Stimulated activated naive CD8-positive, alpha-beta T cell treated with anti-CD3 and anti-CD28 coated beads, Interleukin-15, amount 100 ng/mL, for 72 hours (primary cell): ENCODE measurements around the gene FCAMR.

Experiments
- ATAC-seq: fragments of 150-1000 bp; cut with Tn5 transposase; 2 replicates; pipeline ENCODE4 v1.10.0; 2021; ENCODE audit warnings: mild to moderate bottlenecking, moderate library complexity
- DNase-seq, 2 donors: peaks; one replicate each; pipeline ENCODE4 v3.0.0; 2021 to 2022
- H3K27ac Mint-ChIP-seq, 2 donors: one replicate each; pipeline ENCODE4 v1.8.0; 2022; ENCODE audit warnings: mild to moderate bottlenecking in 2 of 2, mixed read lengths in 2 of 2, moderate library complexity in 2 of 2
- H3K27me3 Mint-ChIP-seq: one replicate; pipeline ENCODE4 v1.8.0; 2022; ENCODE audit warnings: mixed read lengths
- H3K4me1 Mint-ChIP-seq: one replicate; pipeline ENCODE4 v1.8.0; 2022; ENCODE audit warnings: mild to moderate bottlenecking, mixed read lengths
- H3K4me3 Mint-ChIP-seq, 2 donors: one replicate each; pipeline ENCODE4 v1.8.0; 2022; ENCODE audit warnings: mild to moderate bottlenecking in 2 of 2, mixed read lengths in 2 of 2, moderate library complexity in 1 of 2
- H3K9me3 Mint-ChIP-seq, 2 donors: one replicate each; pipeline ENCODE4 v1.8.0; 2022; ENCODE audit warnings: mixed read lengths in 2 of 2

The FCAMR gene

DNA sequence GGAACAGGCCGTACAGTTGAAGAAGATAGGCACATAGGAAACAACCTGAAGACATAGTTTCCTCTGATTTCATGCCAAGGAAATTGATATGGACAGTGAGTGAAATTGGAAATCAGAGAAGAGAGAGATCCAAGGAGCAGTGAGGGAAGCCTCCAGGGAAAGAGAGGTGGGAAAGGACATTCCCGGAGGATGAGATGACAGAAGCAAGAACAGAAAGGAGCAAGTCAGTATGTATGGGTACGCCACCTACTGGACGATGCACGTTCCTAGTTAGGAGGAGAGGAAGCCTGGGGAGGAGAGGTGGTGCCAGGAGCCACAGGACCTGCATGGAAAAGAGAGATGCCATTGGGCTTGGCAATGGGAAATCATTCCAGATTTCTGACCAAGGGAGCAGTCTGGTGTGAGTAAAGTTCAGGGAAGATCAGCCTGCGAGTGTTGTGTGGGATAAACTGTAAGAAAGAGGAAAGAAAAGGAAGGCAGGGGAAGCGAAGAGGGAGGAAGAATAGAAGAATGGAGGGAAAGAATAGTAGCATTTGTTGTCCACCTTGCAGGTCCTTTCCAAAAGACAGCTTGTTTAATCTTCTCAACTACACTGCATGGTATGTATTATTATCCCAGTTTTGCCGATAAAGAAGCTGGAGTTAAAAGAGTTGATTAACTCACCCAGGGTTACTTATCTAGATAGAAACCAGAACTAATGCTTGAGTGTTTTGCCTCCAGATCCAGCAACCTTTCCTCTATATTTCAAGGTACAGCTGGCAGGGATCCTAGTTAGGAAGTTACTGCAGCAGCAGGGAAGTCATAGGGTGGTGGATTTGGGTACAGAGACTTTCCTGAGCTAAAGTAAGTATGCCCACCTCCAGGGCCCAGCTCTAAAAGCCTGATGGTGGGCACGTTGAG, 34.9 kb upstream of the FCAMR start:
- no peaks in the 10 kb centered on the region for H3K4me1 Mint-ChIP-seq
- ATAC-seq (peak; percentile 60), DNase-seq (peak; percentile 9 to 20)
- H3K27ac Mint-ChIP-seq = no peak overlapping the region
- H3K27me3 Mint-ChIP-seq = no peaks in the 10 kb centered on the region
- H3K4me3 Mint-ChIP-seq = no peak overlapping the region
- no peaks in the 10 kb centered on the region for H3K9me3 Mint-ChIP-seq

GRCh38 chr1:207003210-207003609, 33.0 kb upstream of the FCAMR start:
- Mint-ChIP-seq H3K4me1 (no peaks in the 10 kb centered on the region), H3K27ac (no peak overlapping the region), H3K27me3 (no peaks in the 10 kb centered on the region), H3K4me3 (no peak overlapping the region), H3K9me3 (no peaks in the 10 kb centered on the region)
- DNase-seq = no peak
- no peak for ATAC-seq

DNA sequence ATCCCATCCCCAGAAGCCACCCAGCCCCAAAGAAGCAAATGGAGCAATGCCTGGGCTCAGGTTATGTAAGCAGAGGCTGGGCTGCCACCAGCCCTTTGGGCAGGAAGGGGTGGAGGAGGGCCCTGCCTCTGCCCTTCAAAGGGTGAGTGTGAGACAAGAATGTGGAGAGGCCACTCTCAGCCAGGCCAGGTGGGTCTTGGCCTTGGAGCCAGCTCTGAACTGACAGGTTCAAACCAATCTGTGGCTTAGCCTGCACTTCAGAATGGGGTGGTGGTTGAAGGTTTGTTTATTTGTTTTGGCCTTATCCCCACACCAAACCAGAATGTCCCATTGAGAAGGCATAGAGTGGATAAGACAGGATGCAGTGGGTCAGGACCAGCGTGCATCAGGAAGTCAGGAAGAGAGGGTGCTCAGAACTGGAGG, 32.5 kb upstream of the FCAMR start:
- no peaks in the 10 kb centered on the region for H3K27me3 Mint-ChIP-seq
- ATAC-seq (no peak), DNase-seq (no peak)
- no peaks in the 10 kb centered on the region for H3K9me3 Mint-ChIP-seq
- H3K4me3 Mint-ChIP-seq = no peak overlapping the region
- no peak overlapping the region for H3K27ac Mint-ChIP-seq
- H3K4me1 Mint-ChIP-seq = no peaks in the 10 kb centered on the region

DNA sequence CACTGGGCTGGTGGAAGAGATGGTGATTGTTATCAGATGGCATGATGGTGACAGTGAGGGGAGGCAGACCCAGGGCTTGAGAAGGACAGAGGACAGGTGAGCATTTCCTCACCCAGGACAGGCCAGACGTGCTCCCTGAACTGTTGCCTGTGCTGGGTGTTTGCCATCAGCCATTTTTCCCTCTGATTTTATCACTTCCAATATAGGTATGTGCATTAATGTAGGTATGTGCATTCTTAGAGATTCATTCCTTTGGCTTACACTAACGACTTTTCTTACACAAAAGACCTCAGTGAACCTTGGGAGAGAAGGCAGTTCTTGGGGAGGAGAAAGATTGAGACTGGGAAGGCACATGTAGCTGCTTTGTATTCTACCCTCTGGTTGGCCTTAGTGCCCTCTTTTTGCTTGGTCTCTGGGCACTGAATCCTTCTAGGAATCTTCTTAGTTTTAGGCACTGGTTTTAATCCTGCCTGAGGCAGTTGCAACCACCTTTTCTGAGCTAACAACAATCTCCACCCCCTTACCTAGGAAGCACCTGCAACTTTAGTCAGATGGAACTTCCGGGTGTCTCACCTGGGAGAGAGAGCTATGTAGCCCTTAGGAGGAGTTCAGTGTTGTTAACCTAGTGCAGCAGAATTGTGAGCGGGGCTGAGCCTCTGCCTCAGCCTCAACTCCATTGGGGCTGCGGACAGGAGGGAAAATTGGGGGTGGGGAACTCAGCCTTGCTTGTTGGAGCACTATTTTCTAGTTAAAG, 31.4 kb upstream of the FCAMR start:
- Mint-ChIP-seq H3K27ac (no peak overlapping the region), H3K4me1 (no peaks in the 10 kb centered on the region), H3K4me3 (no peak overlapping the region), H3K27me3 (no peaks in the 10 kb centered on the region), H3K9me3 (no peaks in the 10 kb centered on the region)
- no peak for DNase-seq
- ATAC-seq = no peak

- H3K27me3 Mint-ChIP-seq = no peaks in the 10 kb centered on the region
- no peaks in the 10 kb centered on the region for H3K4me1 Mint-ChIP-seq
- no peak overlapping the region for H3K4me3 Mint-ChIP-seq
- no peaks in the 10 kb centered on the region for H3K9me3 Mint-ChIP-seq
- no peak for ATAC-seq
- DNase-seq = no peak
- H3K27ac Mint-ChIP-seq = no peak overlapping the region
Observed at GRCh38 chr1:207000651-207001291, 30.5 kb upstream of the FCAMR start.

GRCh38 chr1:206998816-206999215, 28.6 kb upstream of the FCAMR start:
- Mint-ChIP-seq H3K27me3 (peaks cover 8% of the 10 kb centered on the region), H3K4me3 (no peak overlapping the region), H3K9me3 (no peaks in the 10 kb centered on the region), H3K27ac (no peak overlapping the region), H3K4me1 (no peaks in the 10 kb centered on the region)
- DNase-seq = no peak
- ATAC-seq = no peak

GRCh38 chr1:206992790-206993189, 22.5 kb upstream of the FCAMR start:
- H3K27ac Mint-ChIP-seq = no peak overlapping the region

DNA sequence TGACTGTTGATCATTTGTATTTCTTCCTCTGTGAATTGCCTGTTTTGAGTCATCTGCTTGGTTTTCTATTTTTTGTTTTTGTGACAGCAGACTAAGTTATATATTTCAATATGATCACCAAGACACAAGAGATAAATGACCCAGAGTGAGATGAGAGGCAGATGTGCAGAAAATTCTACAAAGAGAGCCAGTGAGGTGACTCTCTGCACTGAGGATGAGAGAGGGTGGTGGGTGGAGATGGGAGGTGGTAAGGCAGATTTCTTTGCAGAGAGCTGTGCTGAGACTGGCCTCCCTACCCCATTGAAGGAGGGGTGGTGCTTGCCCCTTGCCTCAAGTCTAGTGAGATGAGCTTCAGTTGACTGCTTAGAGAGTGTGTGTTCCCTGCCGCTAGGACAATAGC, 17.6 kb upstream of the FCAMR start:
- H3K9me3 Mint-ChIP-seq = no peaks in the 10 kb centered on the region
- no peak overlapping the region for H3K4me3 Mint-ChIP-seq
- no peak for ATAC-seq
- H3K27ac Mint-ChIP-seq = no peak overlapping the region
- peaks cover 29% of the 10 kb centered on the region for H3K27me3 Mint-ChIP-seq
- no peak for DNase-seq
- no peaks in the 10 kb centered on the region for H3K4me1 Mint-ChIP-seq

More at GRCh38 chr1:206992790-206993189, 22.5 kb upstream of the FCAMR start:
- no peak for ATAC-seq
- no peaks in the 10 kb centered on the region for H3K9me3 Mint-ChIP-seq
- DNase-seq = no peak
- no peak overlapping the region for H3K4me3 Mint-ChIP-seq
- peaks cover 32% of the 10 kb centered on the region for H3K27me3 Mint-ChIP-seq
- H3K4me1 Mint-ChIP-seq = no peaks in the 10 kb centered on the region

DNA sequence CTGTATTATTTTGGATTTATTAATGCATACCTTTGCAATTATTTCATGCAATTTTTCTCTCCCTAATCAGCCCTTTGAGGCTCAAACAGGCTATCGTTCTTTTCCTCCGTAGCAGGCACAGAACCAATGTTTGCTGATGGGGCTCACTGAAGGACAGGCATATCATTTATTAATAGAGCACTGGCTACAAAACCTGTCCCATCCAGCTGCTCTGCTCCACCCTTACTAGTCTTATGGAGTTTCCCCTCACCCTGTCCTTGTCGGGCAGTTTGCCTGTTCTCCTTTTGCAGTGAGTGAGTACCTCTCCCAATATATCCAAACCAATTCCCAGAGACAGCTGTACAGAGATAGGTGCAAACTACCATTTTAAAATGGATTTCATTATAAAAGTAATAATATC, 16.6 kb upstream of the FCAMR start:
- H3K4me3 Mint-ChIP-seq = no peak overlapping the region
- H3K9me3 Mint-ChIP-seq = no peaks in the 10 kb centered on the region
- no peak for ATAC-seq
- no peak for DNase-seq
- H3K27me3 Mint-ChIP-seq = peaks cover 26% of the 10 kb centered on the region
- H3K27ac Mint-ChIP-seq = no peak overlapping the region
- no peaks in the 10 kb centered on the region for H3K4me1 Mint-ChIP-seq

DNA sequence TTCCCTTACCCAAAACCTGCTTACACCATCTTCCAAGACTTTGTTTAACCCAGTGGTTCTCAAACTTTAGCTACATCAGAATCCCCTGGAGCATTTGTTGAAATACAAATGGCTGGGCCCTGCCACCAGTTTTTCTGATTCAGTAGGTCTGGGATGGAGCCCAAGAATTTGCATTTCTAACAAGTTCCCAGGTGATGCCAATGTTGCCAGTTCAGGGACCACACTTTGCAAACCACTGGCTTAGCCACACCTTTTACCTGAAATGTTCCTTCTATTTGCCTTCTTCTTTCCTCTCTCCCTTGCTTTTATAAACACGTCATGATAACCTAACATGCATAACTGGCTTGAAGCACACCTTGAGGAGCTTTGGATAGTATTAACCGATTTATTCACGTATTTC, 16.1 kb upstream of the FCAMR start:
- no peak for ATAC-seq
- DNase-seq = no peak
- H3K4me1 Mint-ChIP-seq = no peaks in the 10 kb centered on the region
- no peak overlapping the region for H3K27ac Mint-ChIP-seq
- H3K4me3 Mint-ChIP-seq = no peak overlapping the region
- peaks cover 24% of the 10 kb centered on the region for H3K27me3 Mint-ChIP-seq
- no peaks in the 10 kb centered on the region for H3K9me3 Mint-ChIP-seq

DNA sequence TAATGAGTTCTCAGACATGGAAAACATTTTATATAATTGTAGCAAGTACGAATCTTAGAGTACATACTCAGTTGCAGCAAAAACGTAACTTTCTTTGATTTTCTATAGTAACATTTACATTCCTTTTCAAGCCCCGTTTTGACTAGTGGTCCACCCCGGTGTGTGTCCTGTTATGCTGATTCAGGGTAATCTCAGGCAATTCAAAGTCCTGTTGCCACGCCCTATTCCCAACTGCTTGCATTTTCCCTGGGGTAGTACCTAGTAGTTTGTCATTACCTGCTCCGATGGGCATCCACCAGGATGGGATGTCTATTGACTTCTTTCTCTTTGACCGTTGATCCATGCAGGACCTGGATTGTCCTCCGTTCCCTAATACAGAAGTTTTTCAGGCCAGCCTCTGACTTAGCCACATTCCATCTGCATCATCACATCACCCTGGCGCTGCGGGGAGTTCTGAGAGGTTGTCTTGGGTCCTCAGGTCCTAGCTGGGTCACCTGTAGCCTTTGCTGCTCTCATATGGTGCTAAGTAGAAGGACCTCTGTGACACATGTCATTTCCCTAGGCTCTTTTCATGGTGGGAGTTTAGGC, 15.0 kb upstream of the FCAMR start:
- ATAC-seq = no peak
- Mint-ChIP-seq H3K27me3 (peaks cover 35% of the 10 kb centered on the region), H3K4me3 (no peak overlapping the region), H3K4me1 (no peaks in the 10 kb centered on the region), H3K27ac (no peak overlapping the region), H3K9me3 (no peaks in the 10 kb centered on the region)
- no peak for DNase-seq

- no peak overlapping the region for H3K4me3 Mint-ChIP-seq
- no peaks in the 10 kb centered on the region for H3K9me3 Mint-ChIP-seq
- ATAC-seq (peak; percentile 88), DNase-seq (peak; percentile 58 to 60)
- H3K4me1 Mint-ChIP-seq = no peaks in the 10 kb centered on the region
- peaks cover 28% of the 10 kb centered on the region for H3K27me3 Mint-ChIP-seq
- no peak overlapping the region for H3K27ac Mint-ChIP-seq
Observed at GRCh38 chr1:206982216-206982615, 12.0 kb upstream of the FCAMR start.

- H3K4me1 Mint-ChIP-seq = no peaks in the 10 kb centered on the region
- no peaks in the 10 kb centered on the region for H3K9me3 Mint-ChIP-seq
- ATAC-seq = no peak
- peaks cover 28% of the 10 kb centered on the region for H3K27me3 Mint-ChIP-seq
- H3K27ac Mint-ChIP-seq = no peak overlapping the region
- no peak overlapping the region for H3K4me3 Mint-ChIP-seq
- DNase-seq = no peak
Observed at GRCh38 chr1:206979379-206980043, 9.3 kb upstream of the FCAMR start.

DNA sequence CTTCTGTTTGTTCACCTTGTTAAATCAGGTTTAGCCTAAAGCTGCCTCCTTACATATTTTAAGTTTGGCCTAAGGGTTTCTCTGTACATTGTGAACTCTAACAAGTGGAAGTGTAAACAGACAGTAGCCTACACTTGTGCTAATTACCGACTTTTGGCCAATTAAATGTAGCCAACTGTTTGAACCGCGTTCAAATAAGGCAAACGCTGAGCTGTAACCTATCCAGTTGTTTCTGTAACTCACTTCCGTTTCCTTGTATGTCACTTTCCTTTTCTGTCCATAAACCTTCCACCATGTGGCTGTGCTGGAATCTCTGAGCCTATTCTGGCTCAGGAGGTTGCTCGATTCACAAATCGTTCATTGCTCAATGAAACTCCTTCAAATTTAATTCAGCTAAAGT, 8.0 kb upstream of the FCAMR start:
- H3K9me3 Mint-ChIP-seq = no peaks in the 10 kb centered on the region
- no peak for ATAC-seq
- no peaks in the 10 kb centered on the region for H3K4me1 Mint-ChIP-seq
- DNase-seq = no peak
- peaks cover 22% of the 10 kb centered on the region for H3K27me3 Mint-ChIP-seq
- no peak overlapping the region for H3K4me3 Mint-ChIP-seq
- no peak overlapping the region for H3K27ac Mint-ChIP-seq

DNA sequence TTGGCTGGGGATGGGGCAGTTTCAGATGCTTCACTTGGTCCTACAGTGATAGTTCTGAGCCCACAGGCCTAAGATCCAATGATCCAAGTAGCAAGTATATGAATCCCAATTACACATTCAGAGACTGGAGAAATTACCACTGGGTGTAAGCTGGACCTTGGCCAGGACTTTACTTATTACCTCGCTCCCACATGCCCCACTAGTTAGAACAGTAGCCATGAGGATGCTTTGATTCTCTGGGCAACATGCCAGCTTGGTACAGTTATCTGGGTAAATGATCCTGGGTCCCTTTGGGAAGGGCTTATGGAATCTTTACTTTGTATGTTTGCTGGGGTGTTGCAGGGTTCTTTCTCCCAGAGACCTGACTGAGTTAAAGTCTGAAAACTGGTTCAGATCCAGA, 5.0 kb upstream of the FCAMR start:
- H3K4me3 Mint-ChIP-seq = no peak overlapping the region
- no peaks in the 10 kb centered on the region for H3K9me3 Mint-ChIP-seq
- no peak overlapping the region for H3K27ac Mint-ChIP-seq
- peaks cover 19% of the 10 kb centered on the region for H3K27me3 Mint-ChIP-seq
- DNase-seq = no peak
- no peaks in the 10 kb centered on the region for H3K4me1 Mint-ChIP-seq
- ATAC-seq = no peak
